AG09309 (cell line): ENCODE data around the gene SMURF1.
A peak's percentile ranks its signal among the peaks of the same experiment; 100 is the strongest.
"Not testable (repeated sequence)": the region's sequence is repeated elsewhere in the genome, so short reads cannot be mapped to it uniquely, and the experiment has no call there.

Experiments used
- DNase-seq: peaks from one replicate; pipeline ENCODE4 v3.0.0-alpha.2; 2010; ENCODE audit warnings: low read depth
- H3K4me3 ChIP-seq: 2 replicates; pipeline ENCODE4 v1.5.1; 2011; ENCODE audit warnings: mild to moderate bottlenecking, low read depth, low read length, moderate library complexity; ENCODE audit not compliant: control insufficient read depth
- TF ChIP-seq, protein P1 (sequence below): IDR thresholded peaks from 2 replicates; pipeline ENCODE4 v1.5.1; 2011; ENCODE audit warnings: mild to moderate bottlenecking, low read depth, low read length, inconsistent platforms; ENCODE audit not compliant: insufficient read depth, control insufficient read depth; ENCODE audit errors: missing control alignments

SMURF1 gene

DNA sequence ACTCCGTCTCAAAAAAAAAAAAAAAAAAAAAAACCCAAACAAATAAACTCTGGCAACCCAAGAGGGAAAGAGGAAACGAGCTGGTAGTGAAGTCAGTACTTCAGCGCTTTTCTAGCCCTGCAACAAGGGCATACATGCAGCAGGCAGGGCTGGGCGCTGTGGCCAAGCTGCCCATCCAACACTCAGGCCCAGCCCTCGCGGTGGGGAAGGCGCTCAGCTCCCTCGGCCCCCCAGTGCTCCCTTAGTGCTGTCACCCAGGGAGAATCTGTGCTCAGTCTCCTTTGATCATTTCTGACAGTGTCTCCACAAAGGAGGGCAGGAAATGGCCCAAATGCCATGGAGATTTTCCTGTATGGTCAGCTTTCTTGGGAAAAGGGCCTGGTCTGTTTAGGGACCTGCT lies 97.2 kb downstream of the SMURF1 start:
- TF ChIP-seq, protein P1, sequence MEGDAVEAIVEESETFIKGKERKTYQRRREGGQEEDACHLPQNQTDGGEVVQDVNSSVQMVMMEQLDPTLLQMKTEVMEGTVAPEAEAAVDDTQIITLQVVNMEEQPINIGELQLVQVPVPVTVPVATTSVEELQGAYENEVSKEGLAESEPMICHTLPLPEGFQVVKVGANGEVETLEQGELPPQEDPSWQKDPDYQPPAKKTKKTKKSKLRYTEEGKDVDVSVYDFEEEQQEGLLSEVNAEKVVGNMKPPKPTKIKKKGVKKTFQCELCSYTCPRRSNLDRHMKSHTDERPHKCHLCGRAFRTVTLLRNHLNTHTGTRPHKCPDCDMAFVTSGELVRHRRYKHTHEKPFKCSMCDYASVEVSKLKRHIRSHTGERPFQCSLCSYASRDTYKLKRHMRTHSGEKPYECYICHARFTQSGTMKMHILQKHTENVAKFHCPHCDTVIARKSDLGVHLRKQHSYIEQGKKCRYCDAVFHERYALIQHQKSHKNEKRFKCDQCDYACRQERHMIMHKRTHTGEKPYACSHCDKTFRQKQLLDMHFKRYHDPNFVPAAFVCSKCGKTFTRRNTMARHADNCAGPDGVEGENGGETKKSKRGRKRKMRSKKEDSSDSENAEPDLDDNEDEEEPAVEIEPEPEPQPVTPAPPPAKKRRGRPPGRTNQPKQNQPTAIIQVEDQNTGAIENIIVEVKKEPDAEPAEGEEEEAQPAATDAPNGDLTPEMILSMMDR: no peak
- no peak overlapping the region for H3K4me3 ChIP-seq
- no peak for DNase-seq

DNA sequence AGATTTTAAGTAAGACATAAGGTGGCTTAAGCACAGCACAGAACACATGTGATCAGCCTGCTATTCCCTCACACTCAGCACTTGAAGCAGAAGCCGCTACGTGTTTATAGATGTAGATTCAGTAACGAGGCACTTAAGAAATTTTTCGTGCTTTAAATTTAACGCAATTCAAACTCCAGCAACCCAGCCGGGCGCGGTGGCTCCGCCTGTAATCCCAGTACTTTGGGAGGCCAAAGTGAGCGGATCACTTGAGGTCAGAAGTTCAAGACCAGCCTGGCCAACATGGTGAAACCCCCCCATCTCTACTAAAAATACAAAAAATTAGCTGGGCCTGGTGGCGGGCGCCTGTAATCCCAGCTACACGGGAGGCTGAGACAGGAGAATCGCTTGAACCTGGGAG lies 97.6 kb downstream of the SMURF1 start:
- H3K4me3 ChIP-seq, DNase-seq: not testable (repeated sequence)

DNA sequence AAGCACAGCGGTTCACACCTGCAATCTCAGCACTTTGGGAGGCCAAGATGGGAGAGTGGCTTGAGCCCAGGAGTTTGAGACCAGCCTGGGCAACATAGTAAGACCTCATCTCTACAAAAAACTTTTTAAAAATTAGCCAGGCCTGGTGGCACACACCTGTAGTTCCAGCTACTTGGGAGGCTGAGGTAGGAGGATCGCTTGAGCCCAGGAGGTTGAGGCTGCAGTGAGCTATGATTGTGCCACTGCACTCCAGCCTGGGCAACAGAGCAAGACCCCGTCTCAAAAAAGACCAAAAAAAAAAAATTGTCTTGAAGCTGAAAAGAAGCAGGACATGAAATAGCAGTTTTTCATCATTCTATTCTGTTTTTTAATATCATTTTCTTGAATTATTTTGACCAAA lies 99.0 kb downstream of the SMURF1 start:
- not testable (repeated sequence) for DNase-seq, H3K4me3 ChIP-seq

DNA sequence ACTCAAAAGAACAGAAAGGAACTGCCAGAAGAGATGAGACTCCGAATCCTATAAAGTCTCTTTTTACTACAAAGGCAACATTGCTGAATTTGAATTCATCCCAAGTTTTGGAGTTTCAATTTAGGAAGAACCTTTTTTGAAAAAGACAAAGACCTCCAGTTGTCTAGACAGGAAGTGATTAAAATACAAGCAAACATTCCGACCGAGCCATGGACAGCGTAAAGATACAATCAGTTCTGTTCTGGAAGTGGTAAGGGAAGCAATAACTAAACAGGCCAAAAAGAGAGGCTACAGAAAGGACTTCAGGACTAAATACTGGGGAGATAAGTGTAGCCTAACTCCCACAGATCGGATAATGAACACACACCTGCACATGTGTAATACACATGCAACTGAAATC lies 101.0 kb downstream of the SMURF1 start:
- H3K4me3 ChIP-seq: no peak overlapping the region
- no peak for DNase-seq

DNA sequence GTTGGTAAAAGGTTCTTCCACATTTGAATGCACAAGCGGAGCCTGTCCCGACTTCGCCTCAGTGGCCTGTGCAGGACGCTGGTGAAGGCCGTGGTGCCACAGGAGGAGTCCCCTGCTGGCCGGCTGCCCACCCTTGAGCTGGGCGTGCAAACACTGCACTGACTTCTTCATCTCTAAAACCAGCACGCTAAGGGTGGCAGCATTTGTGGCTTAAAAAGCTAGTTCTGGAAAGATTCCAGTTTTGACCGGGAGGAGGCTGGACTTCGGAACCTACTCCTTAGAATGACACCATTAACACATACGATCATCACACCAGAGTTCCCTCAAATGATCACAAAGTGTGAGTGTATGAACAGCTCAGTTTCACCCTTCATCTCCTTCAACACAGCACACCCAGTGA lies 102.4 kb downstream of the SMURF1 start:
- no peak for DNase-seq
- H3K4me3 ChIP-seq: no peak overlapping the region
- TF ChIP-seq, protein P1: no peak

More for the DNA sequence above, 101.0 kb downstream of the SMURF1 start:
- TF ChIP-seq, protein P1: no peak

DNA sequence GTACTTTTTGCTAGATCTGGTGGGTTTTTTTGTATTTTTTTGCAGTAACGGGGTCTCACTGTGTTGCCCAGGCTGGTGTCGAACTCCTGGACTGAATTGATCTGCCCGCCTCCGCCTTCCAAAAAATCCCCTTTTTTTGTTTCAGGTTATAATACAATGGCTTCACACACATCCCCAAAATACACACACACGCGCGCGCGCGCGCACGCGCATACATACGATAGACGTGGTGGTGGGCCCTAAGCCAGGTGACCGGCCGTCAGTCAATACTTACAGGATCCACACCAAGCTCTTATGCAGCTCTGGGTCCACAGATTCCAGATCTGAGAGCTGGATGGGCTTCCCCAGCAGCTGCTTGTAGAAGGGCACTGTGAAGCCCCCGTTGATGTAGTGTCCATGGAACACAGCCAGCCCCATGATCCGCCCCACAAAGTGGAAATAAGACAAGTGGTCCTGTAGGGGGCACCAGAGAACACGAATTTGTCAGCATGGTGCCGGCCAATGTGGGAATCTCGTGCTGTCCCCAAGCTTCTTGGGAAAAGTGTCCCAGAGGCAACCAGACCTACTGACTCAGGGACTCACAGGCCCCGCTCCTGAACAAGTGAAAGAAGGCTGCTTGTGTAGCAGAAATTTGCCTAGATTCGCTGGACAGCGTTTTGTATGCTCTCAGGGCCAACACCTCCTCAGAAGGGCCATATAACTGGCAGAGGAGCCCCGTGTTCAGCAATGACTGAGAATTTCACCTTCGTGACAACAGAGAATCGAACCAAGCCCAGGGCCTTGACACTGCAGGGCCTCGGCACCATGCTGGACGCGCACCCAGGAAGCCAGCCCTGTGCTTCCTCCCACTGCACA lies 103.6 kb downstream of the SMURF1 start:
- H3K4me3 ChIP-seq: no peak overlapping the region
- TF ChIP-seq, protein P1: peak; percentile 78
- DNase-seq: peak; percentile 42

DNA sequence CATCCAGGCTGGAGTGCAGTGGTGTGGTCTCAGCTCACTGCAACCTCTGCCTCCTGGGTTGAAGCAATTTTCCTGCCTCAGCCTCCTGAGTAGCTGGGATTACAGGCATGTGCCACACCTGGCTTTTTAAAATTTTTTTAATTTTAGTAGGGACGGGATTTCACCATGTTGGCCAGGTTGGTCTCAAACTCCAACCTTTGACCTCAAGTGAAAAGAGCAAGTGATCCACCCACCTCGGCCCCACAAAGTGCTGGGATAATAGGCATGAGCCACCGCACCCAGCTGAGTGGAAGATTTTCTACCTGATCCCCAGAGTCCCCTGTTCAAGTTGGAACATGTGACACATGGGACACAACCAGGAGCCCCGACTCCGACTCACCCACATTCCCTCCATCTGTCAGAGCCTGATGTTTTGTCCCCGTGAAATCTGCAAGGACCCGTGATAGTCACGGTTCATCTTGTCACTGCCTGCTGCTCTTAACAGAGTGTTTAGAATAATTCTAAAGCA lies 104.5 kb downstream of the SMURF1 start:
- H3K4me3 ChIP-seq: no peak overlapping the region
- DNase-seq: no peak
- TF ChIP-seq, protein P1: no peak
